ENCODE data around the gene GJC2.

GRCh38 chr1:228109073-228109961, 40.4 kb upstream of the GJC2 start, which contains the start of gene MRPL55:
- TF ChIP-seq CTCF (IDR thresholded peaks at IDR 0.05; ENCODE audit: borderline replicate concordance, extremely low read depth, low read length, poor library complexity, severe bottlenecking) (no peak), EZH2 (IDR thresholded peaks at IDR 0.05; ENCODE audit: borderline replicate concordance, low read depth, low read length, severe bottlenecking) (no peak)

Measured in DND-41 (cell line).